ENCODE results near the gene EID2.

DNA sequence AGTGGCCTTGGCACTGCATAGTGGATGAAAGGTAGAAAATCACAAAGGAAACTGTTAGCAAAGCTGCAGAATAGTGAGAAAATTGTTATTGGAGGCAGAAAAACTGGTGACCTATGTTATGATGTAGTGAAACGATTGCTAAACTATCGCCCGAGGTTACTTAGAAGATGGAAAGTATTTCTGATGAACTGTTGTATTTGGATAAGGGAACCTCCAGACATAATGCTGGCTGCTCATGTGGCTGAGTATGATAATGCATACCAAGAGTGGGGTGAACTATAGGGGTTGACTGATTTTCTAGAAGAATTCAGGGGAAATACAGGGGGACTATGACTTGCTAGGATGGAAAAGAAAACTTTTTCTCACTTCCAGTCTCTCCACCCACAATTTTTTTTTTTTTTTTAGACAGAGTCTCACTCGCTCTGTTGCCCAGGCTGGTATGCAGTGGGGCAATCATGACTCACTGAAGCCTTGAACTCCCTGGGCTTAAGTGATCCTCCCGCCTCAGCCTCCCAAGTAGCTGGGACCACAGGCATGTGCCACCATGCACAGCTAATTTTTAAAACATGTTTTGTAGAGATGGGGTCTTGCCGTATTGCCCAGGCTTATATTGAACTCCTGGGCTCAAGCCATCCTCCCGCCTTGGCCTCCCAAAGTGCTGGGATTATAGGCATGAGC is 4.4 kb upstream of the EID2 start:
- TF ChIP-seq, protein P1, sequence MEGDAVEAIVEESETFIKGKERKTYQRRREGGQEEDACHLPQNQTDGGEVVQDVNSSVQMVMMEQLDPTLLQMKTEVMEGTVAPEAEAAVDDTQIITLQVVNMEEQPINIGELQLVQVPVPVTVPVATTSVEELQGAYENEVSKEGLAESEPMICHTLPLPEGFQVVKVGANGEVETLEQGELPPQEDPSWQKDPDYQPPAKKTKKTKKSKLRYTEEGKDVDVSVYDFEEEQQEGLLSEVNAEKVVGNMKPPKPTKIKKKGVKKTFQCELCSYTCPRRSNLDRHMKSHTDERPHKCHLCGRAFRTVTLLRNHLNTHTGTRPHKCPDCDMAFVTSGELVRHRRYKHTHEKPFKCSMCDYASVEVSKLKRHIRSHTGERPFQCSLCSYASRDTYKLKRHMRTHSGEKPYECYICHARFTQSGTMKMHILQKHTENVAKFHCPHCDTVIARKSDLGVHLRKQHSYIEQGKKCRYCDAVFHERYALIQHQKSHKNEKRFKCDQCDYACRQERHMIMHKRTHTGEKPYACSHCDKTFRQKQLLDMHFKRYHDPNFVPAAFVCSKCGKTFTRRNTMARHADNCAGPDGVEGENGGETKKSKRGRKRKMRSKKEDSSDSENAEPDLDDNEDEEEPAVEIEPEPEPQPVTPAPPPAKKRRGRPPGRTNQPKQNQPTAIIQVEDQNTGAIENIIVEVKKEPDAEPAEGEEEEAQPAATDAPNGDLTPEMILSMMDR (IDR thresholded peaks at IDR 0.05; ENCODE audit: insufficient read depth, low read length, poor library complexity, severe bottlenecking), result no peak
- TF ChIP-seq EZH2phosphoT487 (conservative IDR thresholded peaks at IDR 0.05; ENCODE audit: low read length), result no peak
